Measurements from ENCODE around the gene PTPN14. TPM values are rescaled to one million over a fixed set of nuclear protein-coding genes. Genes with fewer than 3 reads are reported as not detected.

PTPN14 gene
- 26.8 and 27.5 TPM in 2 replicates for total RNA-seq

DNA sequence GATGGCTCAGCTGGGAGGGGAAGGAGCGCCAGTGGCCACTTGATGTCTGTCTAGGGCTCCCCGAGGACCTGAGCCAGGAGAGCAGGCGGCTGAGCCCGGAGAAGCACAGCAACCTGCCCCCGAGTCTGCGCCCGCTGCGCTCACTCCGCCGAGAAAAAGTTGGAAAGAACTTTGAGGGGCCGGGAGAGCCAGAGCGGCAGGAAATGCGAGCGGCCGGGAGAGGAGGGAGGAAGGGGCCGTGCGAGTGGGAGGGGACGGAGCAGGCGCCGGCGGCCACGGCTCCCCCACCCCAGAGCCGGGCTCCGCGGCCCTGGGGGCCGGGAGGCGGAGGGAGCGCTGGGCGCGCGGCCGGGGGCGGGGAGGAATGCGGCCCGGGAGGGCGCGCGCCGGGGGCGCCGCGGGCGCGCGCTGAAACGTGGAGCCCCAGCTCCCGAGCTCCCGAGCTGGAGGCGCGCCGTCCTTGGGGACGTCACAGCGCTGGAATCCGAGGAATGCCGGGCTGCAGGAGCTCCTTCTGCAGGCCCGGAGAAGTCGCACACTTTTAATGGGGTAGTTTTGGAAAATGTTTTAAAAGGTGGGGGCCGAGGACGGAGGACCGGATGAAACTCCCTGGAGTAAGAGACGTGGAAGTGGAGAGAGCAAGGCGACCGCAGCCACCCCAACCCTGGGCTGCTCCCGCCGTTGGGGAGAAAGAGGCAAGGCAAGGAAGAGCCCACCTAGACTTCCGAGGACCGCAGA is at the start of gene PTPN14:
PTPN14 (minus strand) TSS at position 167 of the 738 bp plus-strand sequence. CDS start 86,799 bp downstream, outside the sequence.

Other genes starting within 250 kb of the PTPN14 start
- 28.3 TPM in 2 replicates for gene CENPF, start 51.6 kb upstream of the PTPN14 start, total RNA-seq